ENCODE data around the gene NUDT19.
A peak's percentile ranks its signal among the peaks of the same experiment; 100 is the strongest.
"Not testable (repeated sequence)": the region's sequence is repeated elsewhere in the genome, so short reads cannot be mapped to it uniquely, and the experiment has no call there.

The NUDT19 gene

GRCh38 chr19:32675720-32676185 is 15.9 kb upstream of the NUDT19 start, which contains the start of gene RGS9BP:
TSS of gene RGS9BP (plus strand) at chr19:32675848. CDS start at chr19:32676264, 416 bp downstream.
- DNase-seq (ENCODE audit: low read depth in 3 of 3): peak in 2 of 3 experiments; percentile 32 to 63

- no peak for DNase-seq (ENCODE audit: low read depth in 3 of 3)
Measured at GRCh38 chr19:32676186-32676894, 15.3 kb upstream of the NUDT19 start.

DNA sequence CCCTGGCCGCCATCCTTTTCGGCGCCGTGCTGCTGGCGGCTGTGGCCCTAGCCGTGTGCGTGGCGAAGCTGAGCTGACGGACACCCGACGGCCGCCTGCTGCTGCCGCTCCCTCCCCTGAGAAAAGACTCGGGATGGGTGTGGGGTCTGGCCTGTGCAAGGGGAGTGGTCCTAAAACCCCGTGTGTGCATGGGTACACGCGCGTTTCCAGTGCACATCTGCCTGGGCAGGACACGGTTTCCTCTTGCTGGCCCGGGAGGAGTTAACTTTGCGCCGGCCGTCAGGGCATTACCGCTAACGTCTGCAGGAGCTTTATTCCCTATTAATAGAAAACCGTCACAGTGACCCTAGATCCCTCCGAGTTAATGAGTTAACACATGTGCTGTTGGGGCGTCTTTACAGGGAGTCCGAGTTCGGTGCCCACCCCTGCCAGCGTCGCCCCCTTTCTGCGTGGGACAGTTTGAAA is 14.7 kb upstream of the NUDT19 start:
- no peak for DNase-seq (ENCODE audit: low read depth in 3 of 3)

- no peak for DNase-seq (ENCODE audit: low read depth in 3 of 3)
Measured at GRCh38 chr19:32677657-32678056, 14.0 kb upstream of the NUDT19 start.

- DNase-seq (ENCODE audit: low read depth in 3 of 3): no peak
Measured at GRCh38 chr19:32680986-32681385, 10.6 kb upstream of the NUDT19 start.

DNA sequence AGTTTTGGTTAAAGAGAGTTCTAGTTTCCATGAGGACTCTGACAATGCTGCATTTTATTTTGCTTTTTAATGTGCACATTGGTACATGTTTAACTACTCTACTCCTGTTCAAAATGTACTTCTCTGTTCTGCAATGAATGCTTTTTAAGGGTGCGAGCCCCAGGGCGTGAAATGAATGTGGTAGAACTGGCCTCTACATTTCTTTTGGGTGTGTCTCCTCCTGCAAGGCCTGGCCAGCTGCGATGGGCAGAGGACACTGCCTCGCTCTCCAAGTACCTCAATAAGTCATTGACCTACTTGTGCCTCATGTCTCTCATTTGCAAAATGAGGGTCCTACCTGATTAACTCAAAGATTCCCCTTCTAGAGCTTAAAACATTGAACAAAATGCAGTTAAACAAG is 9.3 kb upstream of the NUDT19 start:
- DNase-seq (ENCODE audit: low read depth in 3 of 3): no peak

DNA sequence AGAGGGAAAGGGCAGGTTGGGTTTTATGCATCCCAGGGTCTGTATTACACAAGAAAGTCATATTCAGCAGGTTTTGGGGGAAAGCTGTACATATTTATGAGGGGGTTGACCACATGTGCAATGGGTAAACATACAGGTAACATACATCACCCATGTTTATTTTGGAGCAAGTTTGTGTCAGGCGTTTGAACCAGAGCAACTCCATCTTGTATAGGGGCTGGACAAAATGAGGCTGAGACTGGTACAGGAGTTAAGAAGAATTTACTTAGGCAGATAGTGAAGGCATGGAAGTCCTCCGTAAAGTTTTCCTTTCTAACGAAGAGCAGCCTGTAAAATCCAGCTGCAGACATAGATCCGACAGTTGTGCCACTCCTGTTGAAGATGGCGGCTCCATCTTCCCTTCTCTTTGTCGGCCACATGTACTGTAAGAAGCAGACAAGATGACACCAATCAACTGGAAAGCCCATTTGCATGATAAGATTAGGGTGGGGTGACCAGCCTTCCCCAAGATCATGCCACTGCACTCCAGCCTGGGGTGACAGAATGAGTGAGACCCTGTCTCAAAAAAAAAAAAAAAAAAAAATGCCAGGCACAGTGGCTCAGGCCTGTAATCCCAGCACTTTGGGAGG is 4.7 kb upstream of the NUDT19 start:
- DNase-seq (ENCODE audit: low read depth in 3 of 3): no peak

GRCh38 chr19:32687681-32688080 is 3.9 kb upstream of the NUDT19 start:
- DNase-seq (ENCODE audit: low read depth in 3 of 3): no peak

DNA sequence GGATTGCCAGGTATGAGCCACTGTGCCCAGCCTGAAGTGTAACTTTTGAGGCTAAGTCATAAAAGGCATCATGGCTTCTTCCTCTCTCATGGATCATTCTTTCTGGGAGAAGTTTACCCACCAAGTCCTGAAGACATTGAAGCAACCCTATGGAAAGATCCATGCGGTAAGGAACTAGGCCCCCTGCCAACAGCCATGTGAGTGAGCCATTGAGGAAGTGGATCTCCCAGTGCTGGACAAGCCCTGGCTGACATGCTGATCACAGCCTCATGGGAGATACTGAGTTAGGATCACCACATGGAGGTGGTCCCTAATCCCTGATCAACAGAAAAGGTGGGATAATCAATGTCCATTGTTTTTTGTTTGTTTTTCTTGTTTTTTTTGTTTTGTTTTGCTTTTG is 3.3 kb upstream of the NUDT19 start:
- DNase-seq (ENCODE audit: low read depth in 3 of 3): no peak

DNA sequence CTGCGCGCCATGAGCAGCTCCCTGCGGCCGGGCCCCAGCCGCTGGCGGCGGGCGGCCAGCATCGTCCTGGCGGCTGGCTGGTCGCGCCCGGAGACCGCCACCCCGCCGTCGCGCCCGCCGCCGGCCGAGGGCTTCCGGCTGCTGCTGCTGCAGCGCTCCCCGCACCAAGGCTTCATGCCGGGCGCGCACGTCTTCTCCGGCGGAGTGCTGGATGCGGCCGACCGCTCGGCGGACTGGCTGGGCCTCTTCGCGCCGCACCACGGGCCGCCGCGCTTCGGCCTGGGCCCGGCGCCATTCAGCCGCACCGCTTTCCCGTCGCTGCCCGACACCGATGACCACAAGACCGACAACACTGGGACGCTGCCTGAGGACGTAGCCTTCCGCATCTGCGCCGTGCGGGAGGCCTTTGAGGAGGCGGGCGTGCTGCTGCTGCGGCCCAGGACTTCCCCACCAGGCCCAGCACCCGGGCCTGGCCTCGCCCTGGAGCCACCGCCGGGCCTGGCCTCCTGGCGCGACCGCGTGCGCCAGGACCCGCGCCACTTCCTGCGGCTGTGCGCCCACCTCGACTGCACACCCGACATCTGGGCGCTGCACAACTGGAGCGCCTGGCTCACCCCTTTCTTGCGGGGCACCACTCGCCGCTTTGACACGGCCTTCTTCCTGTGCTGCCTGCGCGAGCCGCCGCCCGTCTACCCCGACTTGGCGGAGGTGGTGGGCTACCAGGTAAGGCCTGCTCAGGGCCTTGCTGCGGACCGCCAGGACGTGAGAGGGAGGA is 518 bp downstream of the NUDT19 start:
- DNase-seq (ENCODE audit: low read depth in 3 of 3): peak; percentile 18 to 51 (median 43)

DNA sequence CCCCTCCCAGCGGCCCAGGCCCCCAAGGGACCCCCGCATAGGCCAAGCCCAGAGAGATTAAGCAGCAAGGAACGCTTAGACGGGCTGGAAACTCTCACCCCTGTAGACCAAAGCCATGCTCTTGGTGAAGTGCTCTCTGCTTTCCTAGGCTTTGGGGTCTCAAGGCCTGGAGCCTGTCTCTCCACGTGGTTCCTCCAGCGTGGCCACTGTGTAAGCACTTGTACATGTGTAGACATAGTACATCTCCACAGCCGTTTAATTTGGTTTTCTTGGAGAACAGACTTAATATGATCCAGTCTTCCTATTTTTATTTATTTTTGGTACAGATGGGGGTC is 1.1 kb downstream of the NUDT19 start:
- DNase-seq (ENCODE audit: low read depth in 3 of 3): no peak

DNA sequence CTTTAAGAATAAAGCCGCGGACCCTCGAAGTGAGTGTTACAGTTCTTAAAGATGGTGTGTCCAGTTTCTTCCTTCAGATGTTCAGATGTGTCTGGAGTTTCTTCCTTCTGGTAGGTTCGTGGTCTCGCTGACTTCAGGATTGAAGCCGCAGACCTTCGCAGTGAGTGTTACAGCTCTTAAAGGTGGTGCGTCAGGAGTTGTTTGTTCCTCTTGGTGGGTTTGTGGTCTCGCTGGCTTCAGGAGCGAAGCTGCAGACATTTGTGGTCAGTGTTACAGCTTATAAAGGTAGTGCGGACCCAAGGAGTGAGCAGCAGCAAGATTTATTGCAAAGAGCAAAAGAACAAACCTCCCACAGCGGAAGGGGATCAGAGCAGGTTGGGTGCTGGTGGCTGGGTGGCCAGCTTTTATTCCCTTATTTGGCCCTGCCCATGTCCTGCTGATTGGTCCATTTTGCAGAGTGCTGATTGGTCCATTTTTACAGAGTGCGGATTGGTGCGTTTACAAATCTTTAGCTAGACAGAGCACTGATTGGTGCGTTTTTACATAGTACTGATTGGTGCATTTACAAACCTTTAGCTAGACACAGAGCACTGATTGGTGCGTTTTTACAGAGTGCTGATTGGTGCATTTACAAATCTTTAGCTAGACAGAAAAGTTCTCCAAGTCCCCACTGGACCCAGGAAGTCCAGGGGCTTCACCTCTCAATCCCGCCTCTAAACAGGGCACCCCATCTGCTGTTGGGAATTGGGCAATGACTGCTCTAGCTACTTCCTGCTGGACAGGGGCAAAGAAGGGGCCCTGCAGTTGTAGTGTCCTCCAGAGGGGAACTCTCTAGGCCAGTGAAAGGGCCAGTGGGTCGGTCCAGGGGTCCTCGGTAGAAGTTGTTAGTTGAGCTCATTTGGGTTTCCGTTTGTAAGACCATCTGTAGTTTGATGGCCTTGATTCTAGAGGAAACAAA is 1.8 kb downstream of the NUDT19 start:
- peak in 1 of 3 experiments; percentile 34 for DNase-seq (ENCODE audit: low read depth in 3 of 3)

- not testable (repeated sequence) for DNase-seq (ENCODE audit: low read depth in 3 of 3)
Measured at GRCh38 chr19:32694316-32694715, 2.7 kb downstream of the NUDT19 start.

DNA sequence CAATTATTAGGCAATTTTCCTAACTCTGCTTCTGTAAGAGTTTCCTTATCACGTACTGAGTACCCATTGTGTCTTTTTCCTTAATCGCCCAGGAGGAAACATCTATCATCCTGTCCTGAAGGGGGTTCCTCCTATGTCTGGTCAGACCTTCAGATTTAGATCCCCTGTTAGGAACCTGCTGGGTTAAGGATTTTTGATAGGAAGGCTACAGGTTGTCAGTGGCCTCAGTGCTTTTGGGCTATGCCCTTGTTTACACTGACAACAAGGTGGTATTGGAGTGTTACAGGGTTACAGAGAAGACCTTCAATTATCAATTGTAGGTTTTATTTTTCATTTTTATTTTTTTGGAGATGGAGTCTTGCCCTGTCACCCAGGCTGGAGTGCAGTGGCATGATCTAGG is 3.2 kb downstream of the NUDT19 start:
- DNase-seq (ENCODE audit: low read depth in 3 of 3): not testable (repeated sequence)

DNA sequence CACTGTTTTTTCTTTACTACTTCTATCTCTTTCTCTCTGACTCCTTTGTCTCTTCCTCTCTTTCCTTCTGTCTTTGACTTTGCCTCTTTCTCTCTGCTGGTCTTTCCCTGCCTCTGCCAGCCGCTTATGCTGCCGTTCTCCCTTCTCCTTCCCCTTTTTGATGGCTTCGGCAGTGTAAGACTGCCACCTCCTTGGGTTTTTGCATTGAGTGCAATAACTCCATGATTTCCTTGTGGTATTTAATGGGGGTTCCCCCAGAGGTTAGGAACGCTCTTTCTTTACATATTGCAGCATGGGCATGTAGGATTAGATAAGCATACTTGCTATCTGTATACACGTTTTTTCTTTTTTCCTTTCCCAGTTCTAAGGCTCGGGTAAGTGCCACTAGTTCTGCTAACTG is 3.9 kb downstream of the NUDT19 start:
- not testable (repeated sequence) for DNase-seq (ENCODE audit: low read depth in 3 of 3)

- DNase-seq (ENCODE audit: low read depth in 3 of 3): not testable (repeated sequence)
Measured at GRCh38 chr19:32696771-32697170, 5.2 kb downstream of the NUDT19 start.

- DNase-seq (ENCODE audit: low read depth in 3 of 3): not testable (repeated sequence)
Measured at GRCh38 chr19:32700129-32700528, 8.5 kb downstream of the NUDT19 start.

DNA sequence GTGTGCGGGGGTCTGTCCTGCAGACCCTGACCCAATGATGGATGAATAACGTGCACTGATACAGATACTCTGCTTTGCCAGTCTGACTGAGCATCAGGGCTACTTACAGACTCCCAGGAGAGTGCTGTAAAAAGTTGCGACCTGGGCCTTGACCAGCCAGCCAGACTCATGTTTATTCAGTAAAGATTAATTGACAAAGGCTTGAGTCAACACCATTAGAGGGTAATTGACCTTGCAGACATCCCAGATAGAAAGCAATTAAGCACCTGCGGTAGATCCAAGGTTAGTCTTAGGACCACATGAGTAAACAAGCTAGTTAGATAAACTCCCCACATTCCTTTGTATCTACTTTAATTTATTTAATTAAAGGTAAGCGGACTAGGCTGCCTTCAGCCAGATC is 10.4 kb downstream of the NUDT19 start:
- DNase-seq (ENCODE audit: low read depth in 3 of 3): no peak

- not testable (repeated sequence) for DNase-seq (ENCODE audit: low read depth in 3 of 3)
Measured at GRCh38 chr19:32704006-32704405, 12.4 kb downstream of the NUDT19 start.

DNA sequence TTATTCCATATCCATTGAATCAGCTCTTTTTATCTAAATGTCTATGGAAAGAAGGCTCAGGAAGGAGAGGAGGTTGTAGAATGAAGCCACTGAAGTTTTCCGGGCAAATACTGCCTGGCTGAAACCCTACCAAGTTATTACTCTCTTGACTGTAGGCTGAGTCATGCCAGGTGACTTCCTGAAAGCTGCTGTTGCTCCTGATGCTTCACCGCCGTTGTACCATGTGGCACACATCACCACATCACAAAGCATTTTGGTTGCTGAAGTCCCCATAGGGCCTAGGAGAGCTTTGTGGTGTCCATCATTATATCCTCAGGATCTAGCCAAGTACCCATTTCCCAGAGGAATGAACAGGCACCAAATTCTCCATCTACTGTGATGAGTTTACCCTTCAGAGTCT is 16.8 kb downstream of the NUDT19 start:
- no peak for DNase-seq (ENCODE audit: low read depth in 3 of 3)

DNA sequence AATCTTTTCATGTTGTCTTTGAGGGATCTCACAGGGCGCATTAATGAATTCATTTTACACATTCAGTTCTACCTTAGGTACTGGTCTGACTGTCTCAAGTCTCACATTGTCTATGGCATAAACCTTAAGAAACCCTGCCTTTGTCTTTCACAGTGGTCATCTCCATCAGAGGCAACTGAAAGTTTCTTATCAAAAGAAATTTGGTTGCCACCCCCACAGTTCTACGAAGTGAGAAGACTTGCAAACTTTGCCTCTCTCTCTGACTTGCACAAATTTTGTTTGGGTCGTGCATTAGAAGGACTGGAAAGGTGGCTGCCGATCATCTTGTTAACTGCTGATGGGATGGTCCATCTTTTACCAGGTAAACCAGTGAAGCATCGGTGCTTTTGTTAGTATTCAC is 17.4 kb downstream of the NUDT19 start:
- DNase-seq (ENCODE audit: low read depth in 3 of 3): no peak
